DND-41 (cell line): ENCODE measurements around the gene ACP4.
"Not testable (repeated sequence)": the region's sequence is repeated elsewhere in the genome, so short reads cannot be mapped to it uniquely, and the experiment has no call there.

Experiments used
- ATAC-seq: fragments of 200-7000 bp; cut with Tn5 transposase; 3 replicates; pipeline ENCODE4 v1.9.1; 2021; ENCODE audit warnings: low read depth; ENCODE audit not compliant: insufficient read depth
- DNase-seq: peaks from one replicate; pipeline ENCODE4 v3.0.0-alpha.2; 2020
- H2AFZ ChIP-seq: 2 replicates; pipeline ENCODE4 v1.6.0; 2012; ENCODE audit warnings: low read depth, low read length
- H3K27ac ChIP-seq: 2 replicates; pipeline ENCODE4 v1.5.1; 2012; ENCODE audit warnings: low read length, inconsistent platforms
- H3K27me3 ChIP-seq: fragments of 200-600 bp; sonication (generic); 2 replicates; pipeline ENCODE4 v1.6.0; 2012; ENCODE audit warnings: low read length, mild to moderate bottlenecking, inconsistent platforms; ENCODE audit not compliant: insufficient read depth, poor library complexity
- H3K36me3 ChIP-seq: 2 replicates; pipeline ENCODE4 v1.5.1; 2012; ENCODE audit warnings: low read length, inconsistent platforms; ENCODE audit not compliant: insufficient read depth
- H3K4me1 ChIP-seq: 2 replicates; pipeline ENCODE4 v1.5.1; 2012; ENCODE audit warnings: mild to moderate bottlenecking, low read length; ENCODE audit not compliant: insufficient read depth
- H3K4me2 ChIP-seq: 2 replicates; pipeline ENCODE4 v1.6.0; 2012; ENCODE audit warnings: mild to moderate bottlenecking, moderate library complexity, low read length, inconsistent platforms; ENCODE audit not compliant: insufficient read depth
- H3K4me3 ChIP-seq, 2 experiments: fragments of 200-600 bp in 1 of 2; shearing (Covaris generic) in 1 of 2; 2 replicates each; pipeline ENCODE4 v1.5.1; 2012 to 2016; ENCODE audit warnings: inconsistent platforms in 2 of 2, low read length in 2 of 2, mild to moderate bottlenecking in 2 of 2, low read depth in 1 of 2, moderate library complexity in 1 of 2
- H3K79me2 ChIP-seq: 2 replicates; pipeline ENCODE4 v1.6.0; 2012; ENCODE audit warnings: low read length, inconsistent platforms; ENCODE audit not compliant: insufficient read depth
- H3K9ac ChIP-seq: 2 replicates; pipeline ENCODE4 v1.6.0; 2012; ENCODE audit warnings: low read depth, mild to moderate bottlenecking, inconsistent platforms, low read length, moderate library complexity
- H3K9me3 ChIP-seq: 2 replicates; pipeline ENCODE4 v1.5.1; 2012; ENCODE audit warnings: low read length, moderate library complexity, mild to moderate bottlenecking, inconsistent platforms; ENCODE audit not compliant: insufficient read depth, severe bottlenecking
- H4K20me1 ChIP-seq: 2 replicates; pipeline ENCODE4 v1.6.0; 2012; ENCODE audit warnings: low read length; ENCODE audit not compliant: insufficient read depth
- CTCF ChIP-seq: IDR thresholded peaks from 2 replicates; pipeline ENCODE4 v1.5.1; 2012; ENCODE audit warnings: borderline replicate concordance, low read length, moderate library complexity, mild to moderate bottlenecking; ENCODE audit not compliant: poor library complexity, severe bottlenecking; ENCODE audit errors: extremely low read depth
- EZH2 ChIP-seq: IDR thresholded peaks from 3 replicates; pipeline ENCODE4 v1.6.1; 2012; ENCODE audit warnings: borderline replicate concordance, low read depth, mild to moderate bottlenecking, moderate library complexity, low read length, inconsistent platforms; ENCODE audit not compliant: severe bottlenecking

Gene ACP4

GRCh38 chr19:50770888-50771287, 19.3 kb upstream of the ACP4 start:
- Histone ChIP-seq H3K27ac (no peak overlapping the region), H4K20me1 (no peaks in the 10 kb centered on the region), H3K9ac (no peak overlapping the region), H3K9me3 (no peaks in the 10 kb centered on the region), H3K4me2 (no peak overlapping the region), H2AFZ (no peak overlapping the region), H3K4me1 (no peaks in the 10 kb centered on the region), H3K27me3 (no peaks in the 10 kb centered on the region), H3K4me3 (no peak overlapping the region), H3K36me3 (no peaks in the 10 kb centered on the region), H3K79me2 (no peaks in the 10 kb centered on the region)
- TF ChIP-seq EZH2 (no peak), CTCF (no peak)
- ATAC-seq = no peak
- no peak for DNase-seq

GRCh38 chr19:50772476-50772875, 17.7 kb upstream of the ACP4 start:
- ATAC-seq (peak; percentile 64; the same call in 2 of the 3 replicates), DNase-seq (no peak)
- Histone ChIP-seq H4K20me1 (peaks cover under 1% of the 10 kb centered on the region; the same call in 1 of the 2 replicates), H3K4me2 (no peak overlapping the region), H3K36me3 (no peaks in the 10 kb centered on the region), H3K27me3 (peaks cover 9% of the 10 kb centered on the region), H3K4me1 (peaks cover 4% of the 10 kb centered on the region), H2AFZ (no peak overlapping the region), H3K9ac (no peak overlapping the region), H3K4me3 (no peak overlapping the region), H3K27ac (no peak overlapping the region), H3K9me3 (no peaks in the 10 kb centered on the region), H3K79me2 (no peaks in the 10 kb centered on the region)
- no peak for TF ChIP-seq EZH2

- not testable (repeated sequence) for H3K9me3 ChIP-seq, ATAC-seq, H3K27ac ChIP-seq, H3K4me3 ChIP-seq, DNase-seq, H2AFZ ChIP-seq, H3K9ac ChIP-seq, H3K79me2 ChIP-seq, H3K36me3 ChIP-seq, H4K20me1 ChIP-seq, H3K4me1 ChIP-seq, H3K4me2 ChIP-seq
- peaks cover 13% of the 10 kb centered on the region for H3K27me3 ChIP-seq
Observed at GRCh38 chr19:50772912-50773311, 17.3 kb upstream of the ACP4 start.

GRCh38 chr19:50773454-50773853, 16.8 kb upstream of the ACP4 start:
- H3K9me3 ChIP-seq, H4K20me1 ChIP-seq, H2AFZ ChIP-seq, H3K79me2 ChIP-seq, H3K4me2 ChIP-seq, ATAC-seq, H3K9ac ChIP-seq, H3K4me3 ChIP-seq, H3K36me3 ChIP-seq, H3K27ac ChIP-seq, DNase-seq: not testable (repeated sequence)
- peaks cover 13% of the 10 kb centered on the region for H3K4me1 ChIP-seq
- peaks cover 18% of the 10 kb centered on the region for H3K27me3 ChIP-seq

- Histone ChIP-seq H3K27ac (no peak overlapping the region), H3K4me3 (no peak overlapping the region), H3K9me3 (no peaks in the 10 kb centered on the region), H3K9ac (no peak overlapping the region), H4K20me1 (peaks cover 7% of the 10 kb centered on the region; the same call in 1 of the 2 replicates), H3K36me3 (no peaks in the 10 kb centered on the region), H3K4me1 (peaks cover 13% of the 10 kb centered on the region), H3K27me3 (peaks cover 24% of the 10 kb centered on the region), H3K79me2 (no peaks in the 10 kb centered on the region), H2AFZ (no peak overlapping the region), H3K4me2 (no peak overlapping the region)
- DNase-seq = no peak
- TF ChIP-seq EZH2 = no peak
- TF ChIP-seq CTCF = no peak
- ATAC-seq = no peak
Observed at GRCh38 chr19:50776131-50776530, 14.1 kb upstream of the ACP4 start.
